ENCODE data around the gene SLC2A11. TPM values are rescaled to one million over a fixed set of nuclear protein-coding genes. Genes with fewer than 3 reads are reported as not detected.

Gene SLC2A11
- total and polyA plus RNA-seq, 3 donors from 2014 or later: 14.3 to 22.7 (median 21.8) TPM

DNA sequence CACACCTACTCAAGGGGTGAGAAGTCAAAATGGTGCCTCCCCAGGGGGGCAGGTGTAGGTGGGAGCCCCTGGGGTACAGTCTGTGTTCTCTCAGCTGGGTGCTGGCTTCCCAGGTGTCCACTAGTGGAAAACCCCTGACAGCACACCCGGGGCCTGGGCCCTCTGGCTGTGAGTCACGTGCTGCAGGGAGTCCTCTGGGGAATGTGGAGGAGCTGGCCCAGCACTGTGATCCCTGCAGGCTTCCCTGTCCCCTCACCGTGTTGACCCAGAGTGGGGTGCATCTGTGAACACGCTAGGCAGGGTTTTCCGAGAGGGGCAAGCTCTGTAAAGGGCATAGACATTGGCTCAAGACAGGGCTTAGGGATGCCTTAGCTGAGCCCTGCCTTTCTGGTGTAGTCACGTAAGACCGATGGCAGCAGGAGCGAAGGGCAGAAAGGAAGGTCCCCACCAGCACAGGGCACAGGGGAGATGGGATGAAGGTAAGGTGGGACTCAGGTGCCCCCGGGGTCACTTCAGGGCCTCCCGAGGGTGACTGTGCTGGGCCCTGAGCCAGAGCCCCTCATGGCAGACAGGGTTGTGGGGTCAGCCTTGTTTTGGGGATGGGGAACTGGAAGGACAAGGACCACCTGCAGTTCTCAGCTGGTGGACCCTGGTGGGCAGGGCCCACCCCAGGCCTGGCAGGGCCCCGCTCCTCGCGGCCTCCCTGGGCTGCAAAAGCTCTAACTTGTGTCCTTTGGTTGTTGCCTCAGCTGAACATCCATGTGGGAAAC is 33.0 kb upstream of the SLC2A11 start:
- 75 to 85% methylated on average over 8 to 13 of the region's 13 CpGs for WGBS, 2 donors
- no peak overlapping the region for H3K4me3 ChIP-seq
- H3K27ac ChIP-seq: peak overlapping the region; percentile 63
- intact Hi-C loops (cut with DNase I; ENCODE audit: low total_unique reads): no loop called here
- TF ChIP-seq CTCF (IDR thresholded peaks at IDR 0.05): no peak
- TF ChIP-seq POLR2A (IDR thresholded peaks at IDR 0.05): no peak
- H3K36me3 ChIP-seq (ENCODE audit: low read depth, missing control alignments): no peaks in the 10 kb centered on the region
- no peaks in the 10 kb centered on the region for H3K9me3 ChIP-seq
- H3K4me1 ChIP-seq: peaks cover 32% of the 10 kb centered on the region
- no peak for DNase-seq
- no peaks in the 10 kb centered on the region for H3K27me3 ChIP-seq

- no peak for DNase-seq
- TF ChIP-seq CTCF (IDR thresholded peaks at IDR 0.05) (no peak), POLR2A (IDR thresholded peaks at IDR 0.05) (no peak)
- Histone ChIP-seq H3K4me3 (no peak overlapping the region), H3K9me3 (no peaks in the 10 kb centered on the region), H3K27ac (peak overlapping the region in 1 of 2 donors; percentile 63), H3K36me3 (ENCODE audit: low read depth, missing control alignments) (no peaks in the 10 kb centered on the region), H3K4me1 (peaks cover 32% of the 10 kb centered on the region), H3K27me3 (no peaks in the 10 kb centered on the region)
- 90 to 92% methylated on average over 12 of the region's 12 CpGs for WGBS, 2 donors
- intact Hi-C loops (cut with DNase I; ENCODE audit: low total_unique reads): no loop called here
Observed at GRCh38 chr22:23825246-23825905, 32.3 kb upstream of the SLC2A11 start.

- TF ChIP-seq CTCF (IDR thresholded peaks at IDR 0.05) (no peak), POLR2A (IDR thresholded peaks at IDR 0.05) (no peak)
- Histone ChIP-seq H3K27ac (no peak overlapping the region), H3K9me3 (no peaks in the 10 kb centered on the region), H3K36me3 (ENCODE audit: low read depth, missing control alignments) (no peaks in the 10 kb centered on the region), H3K4me3 (no peak overlapping the region), H3K27me3 (no peaks in the 10 kb centered on the region), H3K4me1 (peaks cover 32% of the 10 kb centered on the region)
- intact Hi-C loops (cut with DNase I; ENCODE audit: low total_unique reads): no loop called here
- 70 to 83% methylated on average over 15 of the region's 15 CpGs for WGBS, 2 donors
- DNase-seq: no peak
Observed at GRCh38 chr22:23826510-23827350, 30.9 kb upstream of the SLC2A11 start.

DNA sequence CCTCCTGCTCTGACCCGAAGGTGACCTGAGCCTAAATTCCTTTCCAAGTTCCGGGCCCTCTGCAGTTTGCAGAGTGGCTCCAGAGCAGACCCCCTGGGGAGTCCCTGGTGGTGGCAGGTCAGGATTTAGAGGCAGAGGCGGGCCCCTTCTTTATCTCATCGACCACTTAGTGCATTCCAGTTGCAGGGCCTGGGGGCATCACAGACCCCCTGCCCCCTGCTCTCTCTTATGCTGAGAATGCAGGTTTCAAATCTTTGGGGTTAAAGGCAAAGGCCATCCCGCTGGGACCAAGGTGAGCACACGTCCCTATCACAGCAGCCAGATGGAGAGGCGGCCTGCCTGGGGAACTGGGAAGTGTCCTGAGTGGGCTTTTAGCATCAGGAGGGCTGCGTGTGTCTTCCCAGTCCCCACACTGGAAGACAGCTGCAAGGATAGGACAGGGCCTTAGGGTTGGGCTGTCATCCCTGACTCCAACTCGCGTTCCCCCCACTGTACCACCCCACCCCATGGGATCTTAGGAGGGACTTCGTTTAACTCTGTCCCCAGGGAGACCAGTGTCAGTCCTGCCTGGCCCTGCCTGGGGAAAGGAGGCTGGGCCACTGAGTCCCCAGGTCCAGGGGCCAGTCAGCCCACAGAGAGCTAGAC is 30.2 kb upstream of the SLC2A11 start:
- DNase-seq: no peak
- no peaks in the 10 kb centered on the region for H3K27me3 ChIP-seq
- peaks cover 26% of the 10 kb centered on the region for H3K4me1 ChIP-seq
- 81 to 91% methylated on average over 7 to 11 of the region's 11 CpGs for WGBS, 2 donors
- H3K4me3 ChIP-seq: no peak overlapping the region
- no peak for TF ChIP-seq POLR2A (IDR thresholded peaks at IDR 0.05)
- TF ChIP-seq CTCF (IDR thresholded peaks at IDR 0.05): no peak
- intact Hi-C loops (cut with DNase I; ENCODE audit: low total_unique reads): no loop called here
- no peak overlapping the region for H3K27ac ChIP-seq
- no peaks in the 10 kb centered on the region for H3K36me3 ChIP-seq (ENCODE audit: low read depth, missing control alignments)
- H3K9me3 ChIP-seq: no peaks in the 10 kb centered on the region
